Skeletal muscle satellite cell (primary cell): ENCODE results near the gene ZNF782. TPM values are rescaled to one million over a fixed set of nuclear protein-coding genes. Genes with fewer than 3 reads are reported as not detected.
A peak's percentile ranks its signal among the peaks of the same experiment; 100 is the strongest.
"Not testable (repeated sequence)": the region's sequence is repeated elsewhere in the genome, so short reads cannot be mapped to it uniquely, and the experiment has no call there.

Experiments
- H3K27me3 ChIP-seq: 2 replicates; pipeline ENCODE4 v1.7.0; 2013; ENCODE audit warnings: low read length; ENCODE audit not compliant: control insufficient read depth, insufficient read depth
- H3K36me3 ChIP-seq: 2 replicates; pipeline ENCODE4 v1.7.0; 2013; ENCODE audit warnings: mild to moderate bottlenecking, control low read depth, low read length; ENCODE audit not compliant: insufficient read depth
- H3K4me1 ChIP-seq: 2 replicates; pipeline ENCODE4 v1.7.0; 2013; ENCODE audit warnings: low read length; ENCODE audit not compliant: control insufficient read depth, insufficient read depth
- H3K4me2 ChIP-seq: 2 replicates; pipeline ENCODE4 v1.7.0; 2013; ENCODE audit warnings: mild to moderate bottlenecking, low read length
- H3K4me3 ChIP-seq: 2 replicates; pipeline ENCODE4 v1.7.0; 2013; ENCODE audit warnings: low read length
- H3K9ac ChIP-seq: 2 replicates; pipeline ENCODE4 v1.7.0; 2013; ENCODE audit warnings: mild to moderate bottlenecking, low read depth, low read length, moderate library complexity
- H3K9me3 ChIP-seq: replicated peaks from 2 replicates; pipeline ENCODE4 v1.7.0; 2013; ENCODE audit warnings: mild to moderate bottlenecking, control low read depth, low read length
- total RNA-seq: library from RNA; depleted of rRNA; stranded (reverse); fragments of >200 nt; gene quantifications from 2 replicates; pipeline ENCODE4 v1.2.3, GENCODE V29; 2012; rRNA removed

Gene ZNF782
- total RNA-seq: 2.8 and 3.3 TPM in 2 replicates

DNA sequence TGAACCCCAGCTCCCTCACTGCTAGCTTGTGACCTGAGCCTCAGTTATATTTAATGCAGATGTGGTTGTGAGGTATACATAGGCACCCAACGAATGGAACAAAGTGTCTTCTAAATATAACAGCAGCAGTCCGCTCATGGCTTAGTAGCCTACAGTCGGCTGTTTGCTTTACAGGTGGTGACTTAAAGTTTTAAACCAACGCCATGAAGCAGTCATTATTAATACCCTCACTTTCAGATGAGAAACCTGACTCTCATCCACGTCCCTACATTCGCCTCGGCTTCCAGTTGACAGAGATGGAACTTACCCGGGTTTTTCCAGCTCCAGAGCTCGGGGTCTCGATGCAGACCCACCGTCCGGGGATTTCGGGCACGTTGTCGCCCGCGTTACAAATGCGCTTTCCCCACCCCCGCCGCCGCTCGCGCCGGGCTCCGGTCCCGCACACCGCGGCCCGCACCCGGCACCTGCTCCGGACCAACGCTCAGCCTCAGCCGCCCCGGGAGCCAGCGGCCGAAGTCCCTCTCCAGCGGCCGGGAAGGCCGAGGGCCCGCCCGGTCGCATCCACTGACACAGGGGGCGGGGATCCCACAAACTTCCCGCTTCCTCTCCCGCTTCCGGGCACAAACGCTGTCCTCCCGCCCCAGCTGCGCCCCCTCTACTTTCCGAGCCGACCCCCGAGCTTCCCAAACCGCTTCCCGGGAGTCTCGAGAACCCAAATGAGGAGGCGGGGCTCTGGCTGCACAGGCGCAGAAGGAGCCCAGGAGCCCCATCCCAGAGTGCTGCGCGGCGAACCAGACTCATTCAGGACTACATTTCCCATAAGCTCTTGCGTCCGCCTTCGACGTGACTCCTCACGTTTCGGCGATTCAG, at the start of gene ZNF782:
TSS of gene ZNF782 (minus strand) at position 734 of the 870 bp plus-strand sequence. CDS start 2,553 bp downstream, outside the sequence.
- Histone ChIP-seq H3K4me1 (peaks cover 11% of the 10 kb centered on the region), H3K4me2 (peak within 1 kb of the TSS; percentile 88), H3K9ac (peak within 1 kb of the TSS; percentile 84), H3K9me3 (no peaks in the 10 kb centered on the region), H3K27me3 (no peaks in the 10 kb centered on the region), H3K4me3 (peak within 1 kb of the TSS; percentile 89), H3K36me3 (no peaks in the 10 kb centered on the region)

DNA sequence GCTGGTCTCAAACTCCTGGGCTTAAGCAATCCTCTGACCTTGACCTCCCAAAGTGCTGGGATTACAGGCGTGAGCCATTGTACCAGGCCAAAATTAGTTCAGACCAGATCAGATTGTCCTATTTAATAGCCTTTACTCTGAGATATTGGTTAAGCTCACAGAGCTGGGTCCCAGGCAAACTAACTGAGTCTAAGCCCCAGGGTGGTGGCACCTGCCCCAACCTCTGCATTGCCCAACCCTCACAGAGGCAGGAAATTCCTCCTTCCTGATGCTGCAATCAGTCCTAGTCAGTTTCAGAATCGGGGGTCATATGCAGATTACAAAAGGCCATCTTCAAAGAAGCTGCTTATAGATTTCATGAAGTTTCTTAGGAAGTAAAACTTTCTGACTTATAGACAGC, 45.7 kb upstream of the ZNF782 start:
- not testable (repeated sequence) for H3K27me3 ChIP-seq, H3K4me2 ChIP-seq

DNA sequence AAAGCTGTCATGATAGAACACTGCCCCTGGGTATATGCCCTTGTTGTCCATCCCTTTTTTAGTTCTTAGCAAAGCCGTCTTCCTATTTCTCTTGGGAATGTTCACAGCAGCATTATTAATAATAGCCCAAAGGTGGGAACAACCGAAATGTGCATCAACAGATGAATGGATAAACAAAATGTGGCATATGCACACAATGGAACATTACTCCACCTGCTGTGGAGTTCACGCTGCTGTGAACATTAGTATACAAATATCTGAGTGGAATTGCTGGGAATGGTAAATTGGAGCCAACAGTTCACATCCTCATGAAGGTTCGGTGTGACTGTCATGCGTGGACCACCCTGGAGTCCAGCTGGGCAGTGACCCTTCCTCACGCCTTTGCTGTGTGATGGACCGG, 37.8 kb upstream of the ZNF782 start:
- Histone ChIP-seq H3K4me3 (no peak overlapping the region), H3K9ac (no peak overlapping the region), H3K9me3 (no peaks in the 10 kb centered on the region), H3K4me1 (no peaks in the 10 kb centered on the region), H3K36me3 (peaks cover 11% of the 10 kb centered on the region), H3K27me3 (no peaks in the 10 kb centered on the region), H3K4me2 (no peak overlapping the region)

More for the DNA sequence above, 45.7 kb upstream of the ZNF782 start:
- H3K36me3 ChIP-seq: peaks cover 11% of the 10 kb centered on the region
- not testable (repeated sequence) for H3K4me1 ChIP-seq, H3K4me3 ChIP-seq, H3K9me3 ChIP-seq, H3K9ac ChIP-seq

DNA sequence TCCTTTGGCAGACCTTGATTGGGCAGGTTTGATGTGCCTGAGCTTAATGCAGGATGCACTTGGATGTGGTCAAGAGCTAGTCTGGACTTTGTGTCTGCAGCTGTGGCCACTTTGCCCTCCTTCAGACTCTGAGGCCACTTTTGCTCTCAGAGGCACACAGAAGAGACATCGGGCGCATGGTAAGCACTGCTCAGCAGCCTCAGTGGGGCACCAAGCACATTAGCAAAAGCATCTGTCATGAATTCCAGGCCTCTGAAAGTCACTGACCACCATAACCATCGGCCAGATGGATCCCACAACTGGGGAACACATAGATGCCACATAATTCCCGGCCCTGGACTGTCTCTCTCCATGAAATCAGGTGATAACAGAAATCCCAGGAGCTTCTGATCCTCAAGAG, 34.3 kb upstream of the ZNF782 start:
- no peak overlapping the region for H3K9ac ChIP-seq
- no peaks in the 10 kb centered on the region for H3K9me3 ChIP-seq
- no peaks in the 10 kb centered on the region for H3K36me3 ChIP-seq
- no peaks in the 10 kb centered on the region for H3K27me3 ChIP-seq
- H3K4me1 ChIP-seq: peaks cover 17% of the 10 kb centered on the region
- no peak overlapping the region for H3K4me3 ChIP-seq
- H3K4me2 ChIP-seq: no peak overlapping the region

DNA sequence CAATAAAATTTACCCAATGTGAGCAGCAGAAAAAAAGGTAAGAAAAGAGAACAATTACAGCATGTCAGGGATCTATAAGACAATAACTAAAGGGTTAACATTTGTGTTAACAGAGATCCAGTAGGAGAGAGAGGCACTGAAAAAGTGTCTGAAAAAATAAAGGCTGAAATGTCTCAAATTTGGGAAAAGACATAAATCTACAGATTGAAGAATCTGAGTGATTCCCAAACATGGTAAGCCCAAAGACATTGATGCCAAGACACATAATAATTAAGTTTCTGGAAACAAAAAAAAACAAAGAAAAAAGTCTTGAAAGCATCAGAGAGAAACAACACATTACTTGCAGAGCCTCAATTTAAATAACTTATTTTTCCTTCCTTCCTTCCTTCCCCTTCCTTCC, 31.1 kb upstream of the ZNF782 start:
- no peak overlapping the region for H3K9ac ChIP-seq
- H3K9me3 ChIP-seq: no peaks in the 10 kb centered on the region
- no peak overlapping the region for H3K4me3 ChIP-seq
- peaks cover 17% of the 10 kb centered on the region for H3K4me1 ChIP-seq
- H3K27me3 ChIP-seq: no peaks in the 10 kb centered on the region
- H3K36me3 ChIP-seq: no peaks in the 10 kb centered on the region
- H3K4me2 ChIP-seq: no peak overlapping the region

DNA sequence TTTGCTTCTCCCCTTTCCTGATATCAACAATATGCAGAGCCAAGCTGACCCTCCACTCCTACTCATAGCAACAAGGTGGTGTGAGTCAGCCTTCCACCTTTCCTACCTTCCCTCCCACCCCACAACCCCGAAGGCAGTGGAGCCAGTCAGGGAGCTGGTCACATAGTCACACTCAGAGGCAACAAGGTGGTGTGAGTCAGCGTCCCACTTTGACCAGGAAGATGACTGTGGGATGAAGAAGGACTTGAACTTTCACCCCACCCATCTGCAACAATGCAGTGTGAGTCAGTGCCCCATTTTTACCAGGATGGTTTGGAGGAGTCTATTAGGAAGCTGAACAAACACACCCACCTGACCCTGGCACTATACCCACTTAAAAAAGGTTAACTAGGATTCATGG, 30.1 kb upstream of the ZNF782 start:
- no peak overlapping the region for H3K9ac ChIP-seq
- H3K4me3 ChIP-seq: peak overlapping the region; percentile 27
- H3K4me2 ChIP-seq: peak overlapping the region; percentile 61
- H3K27me3 ChIP-seq: no peaks in the 10 kb centered on the region
- no peaks in the 10 kb centered on the region for H3K36me3 ChIP-seq
- peaks cover 17% of the 10 kb centered on the region for H3K4me1 ChIP-seq
- H3K9me3 ChIP-seq: no peaks in the 10 kb centered on the region

DNA sequence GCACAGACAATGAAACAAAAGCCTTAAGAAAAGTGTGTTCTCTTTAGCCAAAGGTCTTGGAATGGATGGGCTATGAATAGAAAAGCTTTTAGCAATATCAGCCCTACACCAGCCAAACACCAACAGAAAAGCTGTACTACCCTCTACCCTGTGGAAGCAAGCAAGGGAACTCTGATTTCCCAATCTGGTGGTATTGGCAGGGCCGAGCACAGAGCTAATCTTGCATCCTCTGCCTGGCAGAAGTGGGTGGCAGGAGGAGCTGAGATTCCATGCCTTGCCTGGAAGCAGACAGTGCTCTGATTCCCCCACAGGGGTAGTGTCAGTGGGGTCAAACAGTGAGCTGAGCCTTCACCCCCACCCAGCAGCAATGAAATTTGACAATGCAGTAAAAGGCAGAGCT, 29.6 kb upstream of the ZNF782 start:
- H3K4me2 ChIP-seq: peak overlapping the region; percentile 61
- H3K4me1 ChIP-seq: peaks cover 17% of the 10 kb centered on the region
- H3K27me3 ChIP-seq: no peaks in the 10 kb centered on the region
- H3K4me3 ChIP-seq: peak overlapping the region; percentile 27
- H3K9me3 ChIP-seq: no peaks in the 10 kb centered on the region
- H3K9ac ChIP-seq: no peak overlapping the region
- H3K36me3 ChIP-seq: no peaks in the 10 kb centered on the region

DNA sequence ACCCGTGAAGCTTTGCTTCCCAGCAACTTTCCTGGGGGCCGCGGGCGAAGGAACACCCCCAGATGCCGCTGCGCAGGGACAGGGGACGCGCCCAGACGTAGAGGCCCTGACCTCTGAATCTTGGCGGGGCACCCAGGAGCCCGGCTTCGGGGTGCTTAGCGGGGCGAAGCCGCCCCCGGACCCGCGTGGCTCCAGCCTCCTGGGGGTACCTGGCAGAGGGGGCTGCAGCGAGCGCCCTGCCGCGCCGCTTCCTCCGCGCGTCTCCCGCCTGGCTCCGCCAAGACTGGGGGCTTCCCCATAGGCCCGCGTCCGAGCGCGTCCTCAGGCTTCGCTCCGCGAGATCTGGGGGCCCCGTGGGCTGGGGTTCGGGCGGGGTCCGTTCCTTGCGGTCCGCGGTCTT, 23.0 kb upstream of the ZNF782 start:
- H3K4me2 ChIP-seq: no peak overlapping the region
- no peaks in the 10 kb centered on the region for H3K27me3 ChIP-seq
- H3K9ac ChIP-seq: no peak overlapping the region
- H3K36me3 ChIP-seq: no peaks in the 10 kb centered on the region
- H3K4me1 ChIP-seq: peaks cover 25% of the 10 kb centered on the region
- H3K9me3 ChIP-seq: no peaks in the 10 kb centered on the region
- H3K4me3 ChIP-seq: no peak overlapping the region

DNA sequence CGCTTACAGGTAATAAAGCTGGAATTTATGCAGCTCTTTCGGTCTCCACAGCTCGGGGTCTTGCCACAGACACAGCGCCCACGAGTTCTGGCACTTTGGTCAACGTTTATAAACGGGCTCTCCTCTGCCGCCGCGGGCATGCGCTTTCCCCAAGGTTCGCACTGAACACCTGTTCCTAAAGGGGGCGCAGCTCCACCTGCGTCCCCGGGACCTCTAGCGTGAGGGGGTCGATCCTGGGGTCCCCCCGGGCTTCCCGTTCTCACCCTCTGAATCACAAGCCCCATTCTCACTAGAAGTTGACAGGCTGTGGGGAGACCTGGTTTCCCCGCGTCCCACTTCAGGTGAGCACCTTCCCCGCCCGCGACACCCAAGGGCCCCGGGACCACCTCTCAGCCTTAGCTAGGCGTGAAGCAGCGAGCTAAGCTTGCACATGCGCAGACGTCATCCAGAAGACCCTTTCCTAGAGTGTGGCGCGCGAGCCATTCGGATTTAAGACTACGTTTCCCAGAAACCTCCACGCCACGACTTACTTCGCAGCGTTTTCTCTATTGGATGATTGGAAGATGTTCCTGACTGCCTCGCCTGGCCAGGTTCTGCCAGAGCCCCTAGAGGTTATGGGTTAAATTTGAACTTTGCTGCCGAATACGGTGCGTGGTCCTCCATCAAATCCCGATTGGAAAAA, 21.3 kb upstream of the ZNF782 start:
- no peaks in the 10 kb centered on the region for H3K27me3 ChIP-seq
- peak overlapping the region; percentile 99 for H3K4me2 ChIP-seq
- H3K36me3 ChIP-seq: no peaks in the 10 kb centered on the region
- peaks cover 25% of the 10 kb centered on the region for H3K4me1 ChIP-seq
- no peaks in the 10 kb centered on the region for H3K9me3 ChIP-seq
- H3K4me3 ChIP-seq: peak overlapping the region; percentile 82
- peak overlapping the region; percentile 80 for H3K9ac ChIP-seq

DNA sequence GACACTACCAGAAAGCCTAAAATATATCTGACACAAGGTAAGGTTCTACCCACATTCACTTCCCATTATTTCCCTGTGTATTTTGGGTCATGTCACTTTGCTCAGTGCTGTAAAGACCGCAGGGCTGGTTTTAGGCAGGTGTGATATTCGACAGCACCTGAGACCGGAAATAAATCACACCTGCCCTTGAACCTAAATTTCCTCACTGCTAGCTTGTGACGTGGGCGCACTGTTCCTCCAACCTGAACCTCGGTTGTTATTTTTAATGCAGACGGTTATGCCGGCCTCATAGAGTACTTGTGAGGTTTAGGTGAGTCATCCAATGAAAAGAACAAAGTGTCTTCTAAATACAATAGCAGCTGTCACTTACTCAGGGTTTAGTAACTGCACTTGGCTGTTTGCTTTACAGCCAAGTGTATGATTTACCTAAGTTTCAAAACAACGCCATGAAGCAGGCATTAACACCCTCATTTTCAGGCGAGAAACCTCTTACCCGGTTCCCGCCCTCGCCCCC, 20.7 kb upstream of the ZNF782 start:
- H3K27me3 ChIP-seq: no peaks in the 10 kb centered on the region
- no peaks in the 10 kb centered on the region for H3K9me3 ChIP-seq
- H3K9ac ChIP-seq: peak overlapping the region; percentile 80
- H3K36me3 ChIP-seq: no peaks in the 10 kb centered on the region
- H3K4me2 ChIP-seq: peak overlapping the region; percentile 99
- peak overlapping the region; percentile 82 for H3K4me3 ChIP-seq
- H3K4me1 ChIP-seq: peaks cover 25% of the 10 kb centered on the region

DNA sequence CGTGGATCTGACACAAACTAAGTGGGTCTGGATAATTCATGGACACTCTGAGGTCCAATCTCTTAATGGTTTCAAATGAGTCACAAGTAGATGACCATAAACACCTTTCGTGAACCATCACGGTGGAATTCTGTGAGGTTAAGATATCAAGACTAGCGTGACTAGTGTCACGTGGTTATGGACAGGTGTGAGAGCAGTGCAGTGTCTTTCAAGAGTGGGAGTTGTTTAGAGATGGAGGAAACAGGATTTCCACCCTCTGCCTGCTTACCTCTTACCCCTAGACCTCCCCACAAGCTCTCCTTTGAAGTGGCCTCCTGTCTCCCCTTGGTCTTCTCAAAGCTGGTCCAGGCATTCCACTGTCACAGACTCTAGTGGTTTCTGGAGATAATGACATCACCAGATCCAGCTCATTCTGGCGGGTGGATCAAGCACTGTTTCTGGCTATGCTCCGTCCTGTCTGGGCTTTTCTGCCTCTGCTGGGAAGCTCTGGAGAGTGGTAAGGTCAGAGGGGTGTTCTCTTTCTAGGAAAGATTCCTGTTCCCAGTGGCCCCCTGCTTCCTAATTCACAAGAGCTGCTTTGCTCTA, 20.0 kb upstream of the ZNF782 start:
- Histone ChIP-seq H3K9me3 (no peaks in the 10 kb centered on the region), H3K4me1 (peaks cover 25% of the 10 kb centered on the region), H3K9ac (peak overlapping the region; percentile 30), H3K4me2 (peak overlapping the region; percentile 51), H3K36me3 (no peaks in the 10 kb centered on the region), H3K27me3 (no peaks in the 10 kb centered on the region), H3K4me3 (no peak overlapping the region)
